Measurements from ENCODE around the gene BMPR1A. TPM values are rescaled to one million over a fixed set of nuclear protein-coding genes. Genes with fewer than 3 reads are reported as not detected.

The BMPR1A gene
- total RNA-seq, 2 donors from 2014 or later: 9.9 to 12.2 TPM

- Histone ChIP-seq H3K27ac (peak overlapping the region in 3 of 4 donors; percentile 64 to 71 (median 70)), H3K27me3 (no peaks in the 10 kb centered on the region), H3K4me3 (no peak overlapping the region), H3K4me1 (peaks cover 20% of the 10 kb centered on the region), H3K36me3 (replicated peaks in 1 of 2; ENCODE audit: insufficient read depth in 1 of 2, low read depth in 2 of 2) (no peaks in the 10 kb centered on the region), H3K9me3 (no peaks in the 10 kb centered on the region)
- 33 to 41% methylated on average over 4 of the region's 4 CpGs for WGBS, 2 donors
- no peak for TF ChIP-seq CTCF (IDR thresholded peaks at IDR 0.05)
- TF ChIP-seq POLR2A (IDR thresholded peaks at IDR 0.05): peak in 1 of 3 donors; percentile 19
- peak in 1 of 4 donors; percentile 11 for DNase-seq
- intact Hi-C loops (cut with DNase I): no loop called here
- peak; percentile 79 for ATAC-seq
Observed at GRCh38 chr10:86786368-86786767, 29.9 kb downstream of the BMPR1A start.

GRCh38 chr10:86790394-86790793 is 34.0 kb downstream of the BMPR1A start:
- WGBS, 2 donors: 94% methylated on average over 3 of the region's 3 CpGs
- Histone ChIP-seq H3K27me3 (no peaks in the 10 kb centered on the region), H3K36me3 (replicated peaks in 1 of 2; ENCODE audit: insufficient read depth in 1 of 2, low read depth in 2 of 2) (no peaks in the 10 kb centered on the region), H3K27ac (no peak overlapping the region), H3K4me1 (peaks cover 14% of the 10 kb centered on the region), H3K9me3 (no peaks in the 10 kb centered on the region), H3K4me3 (no peak overlapping the region)
- DNase-seq: no peak
- intact Hi-C loops (cut with DNase I): no loop called here
- no peak for ATAC-seq
- TF ChIP-seq POLR2A (IDR thresholded peaks at IDR 0.05) (no peak), CTCF (IDR thresholded peaks at IDR 0.05) (no peak)

GRCh38 chr10:86792461-86793167 is 36.2 kb downstream of the BMPR1A start:
- intact Hi-C loops (cut with DNase I): no loop called here
- no peak overlapping the region for H3K27ac ChIP-seq
- 95 to 100% methylated on average over 1 of the region's 1 CpG for WGBS, 2 donors
- no peak for TF ChIP-seq CTCF (IDR thresholded peaks at IDR 0.05)
- no peak for TF ChIP-seq POLR2A (IDR thresholded peaks at IDR 0.05)
- H3K36me3 ChIP-seq (replicated peaks in 1 of 2; ENCODE audit: insufficient read depth in 1 of 2, low read depth in 2 of 2): no peaks in the 10 kb centered on the region
- ATAC-seq: no peak
- DNase-seq: no peak
- no peak overlapping the region for H3K4me3 ChIP-seq
- no peaks in the 10 kb centered on the region for H3K27me3 ChIP-seq
- no peaks in the 10 kb centered on the region for H3K9me3 ChIP-seq
- H3K4me1 ChIP-seq: no peaks in the 10 kb centered on the region

GRCh38 chr10:86793696-86794095 is 37.3 kb downstream of the BMPR1A start:
- DNase-seq: no peak
- no peak overlapping the region for H3K27ac ChIP-seq
- 73 to 83% methylated on average over 4 of the region's 4 CpGs for WGBS, 2 donors

More at GRCh38 chr10:86793696-86794095, 37.3 kb downstream of the BMPR1A start:
- Histone ChIP-seq H3K27me3 (no peaks in the 10 kb centered on the region), H3K4me1 (no peaks in the 10 kb centered on the region), H3K9me3 (no peaks in the 10 kb centered on the region), H3K4me3 (no peak overlapping the region), H3K36me3 (replicated peaks in 1 of 2; ENCODE audit: insufficient read depth in 1 of 2, low read depth in 2 of 2) (no peaks in the 10 kb centered on the region)
- intact Hi-C loops (cut with DNase I): no loop called here
- no peak for TF ChIP-seq POLR2A (IDR thresholded peaks at IDR 0.05)
- TF ChIP-seq CTCF (IDR thresholded peaks at IDR 0.05): no peak
- ATAC-seq: no peak

All from body of pancreas (tissue), 4 donors.